Esophagus muscularis mucosa (tissue), 4 donors: ENCODE results near the gene ALDH16A1. TPM values are rescaled to one million over a fixed set of nuclear protein-coding genes. Genes with fewer than 3 reads are reported as not detected.

Experiments
- DNase-seq: peaks from one replicate; pipeline ENCODE4 v3.0.0-alpha.2; 2017; ENCODE audit errors: extremely low spot score
- H3K27ac ChIP-seq, 4 donors: fragments of 200-600 bp; sonication (generic); replicated peaks in 1 of 4; 1 replicate in 3 of 4; 2 replicates in 1 of 4; pipeline ENCODE4 v1.5.1; 2016 to 2019; ENCODE audit warnings: mild to moderate bottlenecking in 1 of 4
- H3K27me3 ChIP-seq, 4 donors: fragments of 200-600 bp; sonication (generic); one replicate each; pipeline versions ENCODE4 v1.5.1 to v1.6.0; 2016 to 2019
- H3K36me3 ChIP-seq, 4 donors: fragments of 200-600 bp; sonication (generic); one replicate each; pipeline ENCODE4 v1.5.1; 2016 to 2019
- H3K4me1 ChIP-seq, 4 donors: fragments of 200-600 bp; sonication (generic); one replicate each; pipeline ENCODE4 v1.5.1; 2016 to 2019
- H3K4me3 ChIP-seq, 4 donors: fragments of 200-600 bp; sonication (generic); 1 replicate in 2 of 4; 2 replicates in 2 of 4; pipeline ENCODE4 v1.5.1; 2016 to 2019; ENCODE audit warnings: mild to moderate bottlenecking in 4 of 4, moderate library complexity in 1 of 4
- H3K9me3 ChIP-seq, 4 donors: fragments of 200-600 bp; sonication (generic); 1 replicate in 3 of 4; 2 replicates in 1 of 4; pipeline ENCODE4 v1.5.1; 2016 to 2019
- EP300 ChIP-seq: sonication (generic); formaldehyde crosslinking; IDR thresholded peaks from one replicate; pipeline ENCODE4 v1.6.1; 2017; ENCODE audit warnings: antibody characterized with exemption
- POLR2A ChIP-seq: fragments of 450-650 bp; IDR thresholded peaks from one replicate; pipeline ENCODE4 v1.6.1; 2017; ENCODE audit warnings: antibody characterized with exemption, moderate library complexity, mild to moderate bottlenecking, low read depth
- POLR2AphosphoS5 ChIP-seq, 2 donors: sonication (generic); formaldehyde crosslinking; IDR thresholded peaks; one replicate each; pipeline ENCODE4 v1.6.1; 2017; ENCODE audit warnings: antibody characterized with exemption in 2 of 2
- WGBS: methylation state at CpG from one replicate; pipeline ENCODE4 v1.1.5; 2018; 5-methylcytosine and 5-hydroxymethylcytosine counted together
- intact Hi-C: fragments of 100-400 bp; cut with DNase I; formaldehyde crosslinking; loops from one replicate; pipeline ENCODE4 v1.15.1; 2023
- total RNA-seq, 4 donors: library from RNA; depleted of rRNA; stranded (reverse); fragments of >200 nt; gene quantifications; one replicate each; pipeline versions ENCODE4 v1.1.0 to v1.2.1, GENCODE V29; 2016
- TF ChIP-seq, protein P1 (sequence below), 3 experiments: fragments of 200-600 bp in 2 of 3; fragments of 450-650 bp in 1 of 3; sonication (generic) in 2 of 3; IDR thresholded peaks; one replicate each; pipeline ENCODE4 v1.5.1; 2017 to 2019; ENCODE audit warnings: antibody characterized with exemption in 3 of 3, mild to moderate bottlenecking in 2 of 3, moderate library complexity in 1 of 3

ALDH16A1 gene
- total RNA-seq, 4 donors from 2014 or later, result 22.1 to 29.1 (median 26.2) TPM

DNA sequence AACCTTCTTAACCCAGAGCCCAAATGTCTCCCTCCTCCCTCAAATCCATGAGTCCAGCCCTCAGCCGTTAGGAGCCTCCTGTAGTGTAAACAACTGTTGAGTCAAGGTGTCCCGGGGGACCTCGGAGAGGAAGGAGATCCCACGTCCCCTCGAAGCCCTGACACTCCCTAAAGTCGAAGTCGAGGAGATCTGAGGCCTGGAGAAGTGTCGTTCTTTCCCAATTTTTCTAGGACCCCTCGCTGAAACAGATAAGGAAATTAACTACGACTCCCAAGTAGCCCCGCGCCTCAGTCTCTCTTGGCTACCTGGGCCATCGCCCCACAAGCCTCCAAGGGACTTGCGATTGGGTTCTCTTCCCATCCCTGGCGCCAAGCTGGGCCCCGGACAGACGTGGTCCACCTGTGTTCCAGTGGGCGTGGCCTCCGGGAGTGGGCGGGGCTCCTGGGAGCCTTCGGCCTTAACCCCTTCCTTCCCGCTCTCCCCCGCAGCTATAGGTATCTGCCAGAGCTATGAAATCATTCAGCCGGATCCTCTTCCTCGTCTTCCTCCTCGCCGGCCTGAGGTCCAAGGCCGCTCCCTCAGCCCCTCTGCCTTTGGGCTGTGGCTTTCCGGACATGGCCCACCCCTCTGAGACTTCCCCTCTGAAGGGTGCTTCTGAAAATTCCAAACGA is 27.0 kb upstream of the ALDH16A1 start:
- peaks cover 29 to 49% (median 39%) of the 10 kb centered on the region in 4 donors for H3K4me1 ChIP-seq
- no peaks in the 10 kb centered on the region for H3K9me3 ChIP-seq
- H3K27ac ChIP-seq, result no peak overlapping the region
- H3K4me3 ChIP-seq, result no peak overlapping the region
- peaks cover 10 to 100% (median 86%) of the 10 kb centered on the region in 4 donors for H3K27me3 ChIP-seq
- TF ChIP-seq, protein P1, sequence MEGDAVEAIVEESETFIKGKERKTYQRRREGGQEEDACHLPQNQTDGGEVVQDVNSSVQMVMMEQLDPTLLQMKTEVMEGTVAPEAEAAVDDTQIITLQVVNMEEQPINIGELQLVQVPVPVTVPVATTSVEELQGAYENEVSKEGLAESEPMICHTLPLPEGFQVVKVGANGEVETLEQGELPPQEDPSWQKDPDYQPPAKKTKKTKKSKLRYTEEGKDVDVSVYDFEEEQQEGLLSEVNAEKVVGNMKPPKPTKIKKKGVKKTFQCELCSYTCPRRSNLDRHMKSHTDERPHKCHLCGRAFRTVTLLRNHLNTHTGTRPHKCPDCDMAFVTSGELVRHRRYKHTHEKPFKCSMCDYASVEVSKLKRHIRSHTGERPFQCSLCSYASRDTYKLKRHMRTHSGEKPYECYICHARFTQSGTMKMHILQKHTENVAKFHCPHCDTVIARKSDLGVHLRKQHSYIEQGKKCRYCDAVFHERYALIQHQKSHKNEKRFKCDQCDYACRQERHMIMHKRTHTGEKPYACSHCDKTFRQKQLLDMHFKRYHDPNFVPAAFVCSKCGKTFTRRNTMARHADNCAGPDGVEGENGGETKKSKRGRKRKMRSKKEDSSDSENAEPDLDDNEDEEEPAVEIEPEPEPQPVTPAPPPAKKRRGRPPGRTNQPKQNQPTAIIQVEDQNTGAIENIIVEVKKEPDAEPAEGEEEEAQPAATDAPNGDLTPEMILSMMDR (IDR thresholded peaks at IDR 0.05), result no peak
- no peak for TF ChIP-seq POLR2A
- no peaks in the 10 kb centered on the region for H3K36me3 ChIP-seq
- DNase-seq, result no peak
- intact Hi-C loops, result no loop called here
- 2% methylated on average over 30 of the region's 30 CpGs for WGBS

GRCh38 chr19:49427339-49427738 is 25.7 kb upstream of the ALDH16A1 start:
- no peaks in the 10 kb centered on the region for H3K36me3 ChIP-seq
- no peaks in the 10 kb centered on the region for H3K9me3 ChIP-seq
- peaks cover 10 to 100% (median 86%) of the 10 kb centered on the region in 4 donors for H3K27me3 ChIP-seq
- TF ChIP-seq POLR2AphosphoS5 (IDR thresholded peaks at IDR 0.05) (no peak), POLR2A (no peak), EP300 (no peak)
- TF ChIP-seq, protein P1 (IDR thresholded peaks at IDR 0.05), result no peak
- peaks cover 25 to 40% (median 29%) of the 10 kb centered on the region in 4 donors for H3K4me1 ChIP-seq
- H3K4me3 ChIP-seq, result no peak overlapping the region
- WGBS, result 52% methylated on average over 11 of the region's 12 CpGs
- H3K27ac ChIP-seq, result no peak overlapping the region
- no peak for DNase-seq
- intact Hi-C loops, result no loop called here

DNA sequence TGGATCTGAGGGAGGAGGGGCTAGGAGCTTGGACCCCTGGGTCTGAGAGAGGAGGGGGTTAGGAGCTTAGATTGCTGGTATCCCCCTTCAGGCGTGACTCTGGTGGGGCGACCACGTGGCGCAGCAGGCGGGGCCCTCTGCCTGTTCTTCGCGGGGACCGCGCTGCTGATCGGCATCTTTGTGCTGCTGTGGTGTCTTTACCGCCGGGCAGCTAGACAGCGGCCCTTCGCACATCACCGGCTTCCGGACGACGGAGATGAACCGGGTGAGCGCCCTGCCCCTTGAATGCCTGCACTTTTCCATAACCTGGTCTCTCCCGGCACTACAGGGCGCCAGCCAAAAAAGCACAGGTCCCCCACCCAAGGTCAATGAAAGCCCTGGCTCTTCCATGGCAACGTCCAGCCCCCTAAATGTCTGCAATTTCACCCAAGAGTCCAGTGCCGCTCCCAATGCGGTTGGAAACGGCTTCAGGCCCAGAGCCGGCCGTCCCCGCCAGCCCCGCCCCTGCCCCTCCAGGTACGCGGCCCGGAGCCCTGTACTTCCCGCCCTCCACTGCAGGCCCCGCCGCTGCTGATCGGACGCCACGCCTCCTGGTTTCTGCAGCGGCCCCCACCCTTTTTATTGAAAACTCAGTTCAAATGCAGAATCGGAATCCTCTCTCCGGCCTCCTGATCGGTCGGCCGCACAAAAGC is 25.0 kb upstream of the ALDH16A1 start:
- intact Hi-C loops, result no loop called here
- peaks cover 10 to 100% (median 86%) of the 10 kb centered on the region in 4 donors for H3K27me3 ChIP-seq

GRCh38 chr19:49428547-49429451 is 24.2 kb upstream of the ALDH16A1 start:
- peaks cover 12 to 37% (median 17%) of the 10 kb centered on the region in 4 donors for H3K4me1 ChIP-seq
- no peaks in the 10 kb centered on the region for H3K36me3 ChIP-seq
- 27% methylated on average over 12 of the region's 29 CpGs for WGBS
- peak overlapping the region in 2 of 4 donors; percentile 18 to 28 for H3K4me3 ChIP-seq
- no peak for DNase-seq
- no peaks in the 10 kb centered on the region for H3K9me3 ChIP-seq
- peaks cover 10 to 100% (median 85%) of the 10 kb centered on the region in 4 donors for H3K27me3 ChIP-seq
- no peak overlapping the region for H3K27ac ChIP-seq
- TF ChIP-seq EP300, result no peak
- TF ChIP-seq, protein P1 (IDR thresholded peaks at IDR 0.05), result no peak
- TF ChIP-seq POLR2AphosphoS5 (IDR thresholded peaks at IDR 0.05), result no peak
- no peak for TF ChIP-seq POLR2A
- intact Hi-C loops, result no loop called here

More for the DNA sequence above, 25.0 kb upstream of the ALDH16A1 start:
- H3K9me3 ChIP-seq, result no peaks in the 10 kb centered on the region
- no peaks in the 10 kb centered on the region for H3K36me3 ChIP-seq
- TF ChIP-seq EP300 (no peak), POLR2AphosphoS5 (IDR thresholded peaks at IDR 0.05) (no peak), POLR2A (no peak)
- TF ChIP-seq, protein P1 (IDR thresholded peaks at IDR 0.05), result no peak
- H3K4me3 ChIP-seq, result peak overlapping the region in 2 of 4 donors; percentile 18 to 28
- 7% methylated on average over 17 of the region's 45 CpGs for WGBS
- no peak for DNase-seq
- no peak overlapping the region for H3K27ac ChIP-seq
- H3K4me1 ChIP-seq, result peaks cover 20 to 40% (median 23%) of the 10 kb centered on the region in 4 donors
